HG02885 (cell line): ENCODE measurements around the gene RGL1.

Source experiments
- ATAC-seq: cut with Tn5 transposase; IDR thresholded peaks from one replicate; pipeline ENCODE4 v1.9.1; 2021; ENCODE audit warnings: mild to moderate bottlenecking; ENCODE audit not compliant: unreplicated experiment, poor library complexity

Gene RGL1

GRCh38 chr1:183859119-183859518 is 54.2 kb downstream of the RGL1 start:
- ATAC-seq, result no peak

GRCh38 chr1:183859831-183860230 is 54.9 kb downstream of the RGL1 start:
- ATAC-seq, result no peak

- ATAC-seq, result no peak
Measured at GRCh38 chr1:183862967-183863366, 58.0 kb downstream of the RGL1 start.

GRCh38 chr1:183863852-183864251 is 58.9 kb downstream of the RGL1 start:
- no peak for ATAC-seq

GRCh38 chr1:183864611-183865010 is 59.7 kb downstream of the RGL1 start:
- no peak for ATAC-seq

GRCh38 chr1:183869230-183869629 is 64.3 kb downstream of the RGL1 start:
- ATAC-seq, result no peak

- no peak for ATAC-seq
Measured at GRCh38 chr1:183869664-183870063, 64.7 kb downstream of the RGL1 start.

- peak; percentile 22 for ATAC-seq
Measured at GRCh38 chr1:183870351-183871077, 65.6 kb downstream of the RGL1 start.

- ATAC-seq, result peak; percentile 54
Measured at GRCh38 chr1:183871142-183871541, 66.2 kb downstream of the RGL1 start.

- ATAC-seq, result no peak
Measured at GRCh38 chr1:183871601-183872000, 66.7 kb downstream of the RGL1 start.

- no peak for ATAC-seq
Measured at GRCh38 chr1:183872403-183872802, 67.5 kb downstream of the RGL1 start.

GRCh38 chr1:183873642-183874041 is 68.7 kb downstream of the RGL1 start:
- ATAC-seq, result no peak

GRCh38 chr1:183876309-183876708 is 71.4 kb downstream of the RGL1 start:
- no peak for ATAC-seq

GRCh38 chr1:183877053-183877720 is 72.3 kb downstream of the RGL1 start:
- no peak for ATAC-seq

GRCh38 chr1:183879494-183879893 is 74.6 kb downstream of the RGL1 start:
- no peak for ATAC-seq

GRCh38 chr1:183879966-183880365 is 75.0 kb downstream of the RGL1 start:
- ATAC-seq, result no peak

- no peak for ATAC-seq
Measured at GRCh38 chr1:183880531-183881243, 75.8 kb downstream of the RGL1 start.

- ATAC-seq, result no peak
Measured at GRCh38 chr1:183881387-183882131, 76.6 kb downstream of the RGL1 start.

GRCh38 chr1:183882335-183883167 is 77.6 kb downstream of the RGL1 start:
- ATAC-seq, result no peak

- ATAC-seq, result no peak
Measured at GRCh38 chr1:183883623-183884022, 78.7 kb downstream of the RGL1 start.
